ENCODE measurements around the gene RPS6KC1.

Gene RPS6KC1

DNA sequence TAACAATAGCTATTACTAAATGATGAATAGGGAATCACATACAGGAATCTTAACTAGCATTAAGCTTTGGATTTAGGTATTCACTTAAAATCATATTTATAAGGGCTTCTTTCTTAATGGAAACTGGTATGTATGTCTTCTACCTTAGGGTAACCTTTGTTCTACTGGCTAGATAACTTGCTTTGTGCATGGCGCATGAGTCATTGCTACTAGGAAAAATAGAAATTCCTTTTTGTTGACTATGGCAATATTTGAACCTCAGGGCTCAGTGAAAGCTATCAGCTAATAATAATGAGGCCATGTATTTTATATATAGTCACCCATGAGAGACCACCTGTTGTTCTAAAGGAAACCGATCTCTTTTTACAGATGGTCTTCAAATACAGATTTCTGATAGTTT, 72.5 kb downstream of the RPS6KC1 start:
- H3K79me2 ChIP-seq (ENCODE audit: insufficient read depth, low read depth): no peaks in the 10 kb centered on the region
- H2AFZ ChIP-seq (ENCODE audit: low read depth): no peak overlapping the region
- no peak overlapping the region for H3K4me2 ChIP-seq
- no peaks in the 10 kb centered on the region for H3K4me1 ChIP-seq (ENCODE audit: low read depth, poor library complexity, severe bottlenecking)
- TF ChIP-seq CTCF (conservative IDR thresholded peaks at IDR 0.05; ENCODE audit: low read depth, low read length): no peak
- H3K4me3 ChIP-seq (IDR thresholded peaks at IDR 0.05; ENCODE audit: insufficient read depth, low read depth, low read length): no peak overlapping the region
- H3K9ac ChIP-seq: no peak overlapping the region
- H3K27me3 ChIP-seq (ENCODE audit: insufficient read depth, low read depth): no peaks in the 10 kb centered on the region
- H4K20me1 ChIP-seq (ENCODE audit: insufficient read depth): no peaks in the 10 kb centered on the region
- H3K27ac ChIP-seq: no peak overlapping the region
- H3K36me3 ChIP-seq (ENCODE audit: insufficient read depth): no peaks in the 10 kb centered on the region

GRCh38 chr1:213124590-213124989, 73.5 kb downstream of the RPS6KC1 start:
- no peaks in the 10 kb centered on the region for H3K27me3 ChIP-seq (ENCODE audit: insufficient read depth, low read depth)
- H3K4me1 ChIP-seq (ENCODE audit: low read depth, poor library complexity, severe bottlenecking): no peaks in the 10 kb centered on the region
- H3K27ac ChIP-seq: no peak overlapping the region
- H2AFZ ChIP-seq (ENCODE audit: low read depth): no peak overlapping the region
- no peak overlapping the region for H3K4me2 ChIP-seq
- no peak for TF ChIP-seq CTCF (conservative IDR thresholded peaks at IDR 0.05; ENCODE audit: low read depth, low read length)
- no peaks in the 10 kb centered on the region for H4K20me1 ChIP-seq (ENCODE audit: insufficient read depth)
- H3K9ac ChIP-seq: no peak overlapping the region
- H3K4me3 ChIP-seq (IDR thresholded peaks at IDR 0.05; ENCODE audit: insufficient read depth, low read depth, low read length): no peak overlapping the region
- no peaks in the 10 kb centered on the region for H3K79me2 ChIP-seq (ENCODE audit: insufficient read depth, low read depth)
- H3K36me3 ChIP-seq (ENCODE audit: insufficient read depth): no peaks in the 10 kb centered on the region

GRCh38 chr1:213125643-213126042, 74.6 kb downstream of the RPS6KC1 start:
- Histone ChIP-seq H3K36me3 (ENCODE audit: insufficient read depth) (no peaks in the 10 kb centered on the region), H2AFZ (ENCODE audit: low read depth) (no peak overlapping the region), H3K4me2 (no peak overlapping the region), H3K27ac (no peak overlapping the region), H3K4me1 (ENCODE audit: low read depth, poor library complexity, severe bottlenecking) (no peaks in the 10 kb centered on the region), H3K4me3 (IDR thresholded peaks at IDR 0.05; ENCODE audit: insufficient read depth, low read depth, low read length) (no peak overlapping the region), H3K27me3 (ENCODE audit: insufficient read depth, low read depth) (no peaks in the 10 kb centered on the region), H4K20me1 (ENCODE audit: insufficient read depth) (no peaks in the 10 kb centered on the region), H3K79me2 (ENCODE audit: insufficient read depth, low read depth) (no peaks in the 10 kb centered on the region), H3K9ac (no peak overlapping the region)
- no peak for TF ChIP-seq CTCF (conservative IDR thresholded peaks at IDR 0.05; ENCODE audit: low read depth, low read length)

DNA sequence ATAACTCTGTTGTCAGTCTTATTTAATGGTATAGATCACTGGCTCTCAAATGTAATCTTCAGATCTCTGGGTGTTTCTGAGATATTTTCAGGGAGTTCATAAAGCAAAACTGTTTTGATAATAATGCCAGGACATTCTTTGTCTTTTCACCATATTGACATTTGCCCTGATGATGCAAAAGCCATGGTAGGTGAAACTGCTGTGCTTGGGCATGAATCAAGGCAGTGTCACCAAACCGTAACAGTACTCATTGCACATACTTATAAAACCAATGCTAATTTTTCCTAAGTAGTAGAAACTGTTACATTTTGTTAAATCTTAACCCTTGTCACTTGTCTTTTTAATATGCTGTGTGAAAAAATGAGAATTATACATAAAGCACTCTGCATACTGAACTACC, 76.0 kb downstream of the RPS6KC1 start:
- Histone ChIP-seq H3K4me1 (ENCODE audit: low read depth, poor library complexity, severe bottlenecking) (no peaks in the 10 kb centered on the region), H3K9ac (no peak overlapping the region), H3K27me3 (ENCODE audit: insufficient read depth, low read depth) (no peaks in the 10 kb centered on the region), H3K36me3 (ENCODE audit: insufficient read depth) (no peaks in the 10 kb centered on the region), H3K79me2 (ENCODE audit: insufficient read depth, low read depth) (no peaks in the 10 kb centered on the region), H3K4me2 (no peak overlapping the region), H4K20me1 (ENCODE audit: insufficient read depth) (no peaks in the 10 kb centered on the region), H3K4me3 (IDR thresholded peaks at IDR 0.05; ENCODE audit: insufficient read depth, low read depth, low read length) (no peak overlapping the region), H3K27ac (no peak overlapping the region), H2AFZ (ENCODE audit: low read depth) (no peak overlapping the region)
- TF ChIP-seq CTCF (conservative IDR thresholded peaks at IDR 0.05; ENCODE audit: low read depth, low read length): no peak
